SU-DHL-6 (cell line): ENCODE measurements around the gene JOSD1.

Source experiments
- H2AFZ ChIP-seq: fragments of 200-600 bp; sonication (generic); 2 replicates; pipeline ENCODE4 v1.6.1; 2014; ENCODE audit warnings: low read depth, mild to moderate bottlenecking, moderate library complexity, mixed read lengths, antibody characterized with exemption, low read length; ENCODE audit not compliant: severe bottlenecking
- H3F3A ChIP-seq: fragments of 200-600 bp; shearing (Covaris generic); 2 replicates; pipeline ENCODE4 v1.6.0; 2016; ENCODE audit warnings: antibody characterized with exemption, mild to moderate bottlenecking; ENCODE audit not compliant: insufficient read depth
- H3K27ac ChIP-seq: fragments of 200-600 bp; sonication (generic); 2 replicates; pipeline ENCODE4 v1.5.1; 2016; ENCODE audit warnings: low read depth, mild to moderate bottlenecking, low read length, moderate library complexity, mixed read lengths
- H3K27me3 ChIP-seq: fragments of 200-600 bp; sonication (generic), shearing (Covaris generic); 2 replicates; pipeline ENCODE4 v1.6.0; 2014; ENCODE audit warnings: mild to moderate bottlenecking, low read length
- H3K36me3 ChIP-seq: fragments of 200-600 bp; sonication (generic); 2 replicates; pipeline ENCODE4 v1.6.1; 2014; ENCODE audit warnings: mild to moderate bottlenecking, low read length, mixed read lengths
- H3K4me2 ChIP-seq: fragments of 300-600, 200-600 bp; shearing (Covaris generic), sonication (generic); 2 replicates; pipeline ENCODE4 v1.6.0; 2014; ENCODE audit warnings: low read length, low read depth, mild to moderate bottlenecking; ENCODE audit not compliant: poor library complexity, severe bottlenecking
- H3K4me3 ChIP-seq: fragments of 200-600 bp; sonication (generic); 2 replicates; pipeline ENCODE4 v1.5.1; 2014; ENCODE audit warnings: antibody characterized with exemption, low read length, mild to moderate bottlenecking, mixed read lengths; ENCODE audit not compliant: insufficient read depth, poor library complexity, severe bottlenecking
- H3K79me2 ChIP-seq: fragments of 200-600 bp; sonication (generic); 2 replicates; pipeline ENCODE4 v1.6.1; 2014; ENCODE audit warnings: mild to moderate bottlenecking, low read length, moderate library complexity; ENCODE audit not compliant: insufficient read depth
- H3K9ac ChIP-seq: fragments of 200-600 bp; sonication (generic); 2 replicates; pipeline ENCODE4 v1.7.0; 2014; ENCODE audit warnings: mild to moderate bottlenecking, low read length
- H3K9me2 ChIP-seq: fragments of 200-600 bp; sonication (generic); replicated peaks from 2 replicates; pipeline ENCODE4 v1.6.1; 2014; ENCODE audit warnings: low read length; ENCODE audit not compliant: insufficient read depth
- H3K9me3 ChIP-seq: fragments of 200-600 bp; sonication (generic); 2 replicates; pipeline ENCODE4 v1.6.1; 2014; ENCODE audit warnings: low read length, mixed read lengths; ENCODE audit not compliant: insufficient read depth
- H4K20me1 ChIP-seq: fragments of 200-600 bp; sonication (generic); 2 replicates; pipeline ENCODE4 v1.6.1; 2014; ENCODE audit warnings: low read depth, mild to moderate bottlenecking, antibody characterized with exemption, low read length, moderate library complexity, mixed read lengths
- CTCF ChIP-seq: fragments of 200-600 bp; sonication (generic); IDR thresholded peaks from one replicate; pipeline ENCODE4 v1.5.1; 2017; ENCODE audit warnings: antibody characterized with exemption, mild to moderate bottlenecking, low read length, moderate library complexity; ENCODE audit not compliant: insufficient read depth, poor library complexity, severe bottlenecking
- EZH2phosphoT487 ChIP-seq: fragments of 200-600 bp; sonication (generic), shearing (Covaris generic); conservative IDR thresholded peaks from 2 replicates; pipeline ENCODE4 v1.6.1; 2018; ENCODE audit warnings: mild to moderate bottlenecking, antibody characterized with exemption, low read length, moderate library complexity, mixed read lengths

The JOSD1 gene

GRCh38 chr22:38720350-38720749, 19.6 kb upstream of the JOSD1 start:
- no peaks in the 10 kb centered on the region for H4K20me1 ChIP-seq
- H2AFZ ChIP-seq: no peak overlapping the region
- H3K9me2 ChIP-seq: no peaks in the 10 kb centered on the region
- H3F3A ChIP-seq: no peaks in the 10 kb centered on the region
- H3K27me3 ChIP-seq: no peaks in the 10 kb centered on the region
- H3K9me3 ChIP-seq: no peaks in the 10 kb centered on the region
- H3K4me3 ChIP-seq: no peak overlapping the region
- H3K4me2 ChIP-seq: no peak overlapping the region
- TF ChIP-seq EZH2phosphoT487: no peak
- no peak for TF ChIP-seq CTCF
- H3K27ac ChIP-seq: no peak overlapping the region
- peaks cover 11% of the 10 kb centered on the region; the same call in 1 of the 2 replicates for H3K79me2 ChIP-seq
- H3K9ac ChIP-seq: no peak overlapping the region
- H3K36me3 ChIP-seq: no peaks in the 10 kb centered on the region

- H4K20me1 ChIP-seq: no peaks in the 10 kb centered on the region; the same call in 1 of the 2 replicates
- H3K9ac ChIP-seq: no peak overlapping the region
- no peak overlapping the region for H3K27ac ChIP-seq
- H2AFZ ChIP-seq: no peak overlapping the region
- TF ChIP-seq CTCF (no peak), EZH2phosphoT487 (no peak)
- H3F3A ChIP-seq: no peaks in the 10 kb centered on the region
- no peaks in the 10 kb centered on the region for H3K9me2 ChIP-seq
- H3K27me3 ChIP-seq: no peaks in the 10 kb centered on the region
- H3K36me3 ChIP-seq: no peaks in the 10 kb centered on the region
- H3K9me3 ChIP-seq: no peaks in the 10 kb centered on the region
- no peak overlapping the region for H3K4me2 ChIP-seq
- no peak overlapping the region for H3K4me3 ChIP-seq
- peaks cover 23% of the 10 kb centered on the region for H3K79me2 ChIP-seq
These were observed 18.5 kb upstream of the JOSD1 start for GRCh38 chr22:38719196-38719595.

- H3K27ac ChIP-seq: no peak overlapping the region
- peaks cover 4% of the 10 kb centered on the region; the same call in 1 of the 2 replicates for H4K20me1 ChIP-seq
- no peak overlapping the region for H3K4me2 ChIP-seq
- H3F3A ChIP-seq: no peaks in the 10 kb centered on the region
- no peak for TF ChIP-seq EZH2phosphoT487
- TF ChIP-seq CTCF: no peak
- H3K9ac ChIP-seq: no peak overlapping the region
- no peak overlapping the region for H3K4me3 ChIP-seq
- H3K9me3 ChIP-seq: no peaks in the 10 kb centered on the region
- H2AFZ ChIP-seq: no peak overlapping the region
- H3K79me2 ChIP-seq: peaks cover 28% of the 10 kb centered on the region
- H3K9me2 ChIP-seq: no peaks in the 10 kb centered on the region
- no peaks in the 10 kb centered on the region for H3K27me3 ChIP-seq
- H3K36me3 ChIP-seq: no peaks in the 10 kb centered on the region
These were observed 17.7 kb upstream of the JOSD1 start for GRCh38 chr22:38718414-38718813.
